HG02588 (cell line): ENCODE results near the gene FAM209A.
"Not testable (repeated sequence)": the region's sequence is repeated elsewhere in the genome, so short reads cannot be mapped to it uniquely, and the experiment has no call there.

Experiments
- ATAC-seq: cut with Tn5 transposase; IDR thresholded peaks from one replicate; pipeline ENCODE4 v1.9.1; 2021; ENCODE audit warnings: mild to moderate bottlenecking, moderate library complexity; ENCODE audit not compliant: unreplicated experiment

Gene FAM209A

DNA sequence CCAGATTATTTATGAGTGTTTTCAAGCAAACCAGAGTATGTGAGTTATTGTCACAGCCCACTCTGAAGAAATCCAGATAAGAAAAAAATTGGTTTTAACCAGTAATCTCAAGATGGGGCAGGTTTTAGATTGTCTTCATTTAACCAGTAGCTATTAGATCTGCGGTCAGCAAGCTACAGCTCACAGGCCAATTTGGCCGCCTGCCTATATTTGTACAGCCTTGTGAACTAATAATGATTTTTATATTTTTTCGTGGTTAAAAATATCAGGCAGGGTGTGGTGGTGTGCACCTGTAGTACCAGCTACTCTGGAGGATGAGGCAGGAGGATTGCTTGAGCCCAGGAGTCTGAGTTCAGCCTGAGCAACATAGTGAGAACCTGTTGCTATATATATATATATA is 13.5 kb downstream of the FAM209A start:
- no peak for ATAC-seq

DNA sequence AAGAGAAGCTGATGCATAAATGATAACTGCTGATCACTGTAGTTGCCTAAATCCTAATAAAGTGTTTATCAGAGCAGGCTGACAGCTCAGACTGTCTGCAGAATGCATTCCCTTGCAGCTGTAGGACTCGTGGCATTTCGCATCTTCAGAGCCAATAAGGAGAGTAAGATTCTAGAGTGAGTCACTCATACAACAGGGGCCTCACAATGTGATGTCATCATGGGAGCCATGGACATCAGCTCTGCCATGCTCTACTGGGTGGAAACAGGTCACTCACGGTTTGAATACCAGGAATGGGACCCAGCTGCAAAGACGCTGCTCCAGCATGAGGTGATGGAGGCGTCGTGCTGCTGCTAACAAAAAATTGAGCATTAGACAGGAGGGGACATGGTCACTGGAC is 15.9 kb downstream of the FAM209A start:
- ATAC-seq, result no peak

DNA sequence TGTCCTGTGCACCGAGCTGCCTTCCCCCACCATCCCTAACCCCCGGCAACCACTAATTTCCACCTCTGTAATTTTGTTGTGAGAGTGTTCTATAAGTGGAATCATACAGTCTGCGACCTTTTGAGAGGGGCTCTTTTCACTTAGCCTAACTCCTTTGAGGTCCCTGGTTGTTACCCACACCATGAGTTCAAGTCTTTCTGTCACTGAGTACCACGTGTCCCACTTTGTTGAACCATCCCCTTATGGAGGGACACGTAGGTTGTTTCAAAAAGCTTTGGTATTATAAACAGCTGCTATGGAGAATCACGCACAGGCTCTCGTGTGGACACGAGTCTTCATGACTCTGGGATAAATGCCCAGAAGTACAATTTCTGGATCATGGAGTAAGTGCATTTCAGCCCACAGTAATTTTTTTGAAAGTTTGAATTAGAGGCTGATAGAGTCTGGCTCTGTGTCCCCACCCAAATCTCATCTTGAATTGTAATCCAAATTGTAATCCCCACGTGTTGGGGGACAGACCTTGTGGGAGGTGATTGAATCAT is 18.0 kb downstream of the FAM209A start:
- no peak for ATAC-seq

DNA sequence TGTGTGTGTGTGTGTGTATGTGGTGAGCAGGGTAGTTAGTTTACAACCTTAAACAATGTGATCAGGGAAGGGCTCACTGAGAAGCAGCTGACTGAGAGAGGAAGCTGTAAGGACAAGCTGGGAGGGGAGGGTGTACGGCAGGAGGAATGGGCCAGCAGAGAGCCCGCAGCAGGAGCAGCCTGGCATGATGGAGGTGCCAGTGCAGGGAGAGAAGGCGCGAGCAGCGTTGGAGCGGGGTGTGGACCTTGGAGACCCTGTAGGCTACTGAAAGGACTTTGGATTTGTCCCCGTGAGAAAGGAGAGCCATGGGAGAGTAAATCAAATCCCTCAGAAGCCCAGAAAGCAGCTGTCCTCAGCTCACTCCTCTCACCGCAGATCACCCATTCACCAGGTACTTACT is 27.0 kb downstream of the FAM209A start:
- ATAC-seq, result no peak

DNA sequence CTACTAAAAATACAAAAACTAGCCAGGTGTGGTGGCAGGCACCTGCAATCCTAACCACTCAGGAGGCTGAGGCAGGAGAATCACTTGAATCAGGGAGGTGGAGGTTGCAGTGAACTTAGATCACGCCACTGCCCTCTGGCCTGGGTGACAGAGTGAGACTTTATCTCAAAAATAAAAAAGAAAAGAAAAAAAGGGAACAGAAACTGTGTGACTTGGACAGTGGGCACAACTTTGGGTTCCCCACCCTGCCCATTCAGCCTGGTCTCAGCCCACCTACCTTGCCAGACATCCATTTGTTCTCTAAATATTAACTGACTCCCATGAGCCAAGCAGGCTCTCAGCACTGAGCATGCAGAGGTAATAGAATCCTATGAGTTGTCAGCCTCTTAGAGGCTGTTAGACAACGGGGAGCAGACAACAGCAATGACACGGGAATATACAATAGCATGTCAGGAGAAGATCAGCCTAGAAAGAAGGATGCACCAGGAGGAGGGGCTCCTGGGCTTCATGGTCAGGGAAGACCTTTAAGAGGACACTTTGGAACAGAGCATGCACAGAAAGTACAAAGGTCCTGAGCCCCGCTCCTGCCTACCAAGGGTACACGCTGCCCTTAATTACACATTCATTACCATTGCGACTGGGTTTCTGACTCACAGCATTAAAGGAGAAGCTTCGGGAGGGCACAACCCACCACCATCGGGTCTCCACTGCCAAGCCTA is 28.5 kb downstream of the FAM209A start:
- no peak for ATAC-seq

DNA sequence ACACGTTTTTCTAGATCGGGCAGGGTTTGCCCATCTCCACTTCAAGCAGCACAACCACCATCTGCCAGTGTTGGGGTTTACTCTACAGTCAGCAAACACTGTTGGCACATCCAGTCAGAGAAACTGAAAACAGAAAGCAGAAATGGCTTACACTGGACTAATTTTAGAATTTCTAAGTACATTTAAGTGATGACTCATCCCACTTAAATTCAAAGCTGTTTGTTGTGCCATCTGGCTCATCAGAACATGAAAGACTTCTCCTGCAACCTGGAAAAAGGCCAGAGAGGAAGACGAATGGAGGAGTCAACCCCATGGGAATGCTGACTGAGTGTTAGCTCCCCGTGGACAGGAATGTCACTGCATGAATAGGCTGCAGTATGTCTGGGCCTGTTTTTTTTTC is 30.3 kb downstream of the FAM209A start:
- peak; percentile 83 for ATAC-seq

DNA sequence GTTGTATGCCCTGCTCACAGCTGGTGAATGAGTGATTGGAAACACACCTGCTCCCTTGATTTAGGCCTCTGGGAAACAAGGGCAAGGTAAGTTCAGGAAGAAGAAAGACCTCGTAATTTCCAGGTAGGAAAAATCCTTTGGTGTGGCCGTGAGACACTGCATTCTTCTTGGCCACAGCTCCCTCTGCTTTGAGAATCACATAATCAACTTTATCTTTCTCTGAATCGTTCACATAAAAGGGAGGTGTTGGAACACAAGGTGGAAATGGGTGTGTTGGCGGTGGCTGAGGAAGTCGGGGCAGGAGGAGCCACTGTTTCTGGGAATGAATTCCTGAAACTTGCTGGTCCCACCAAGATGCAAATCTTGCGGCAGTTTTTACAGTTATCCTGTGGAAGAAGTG is 34.4 kb downstream of the FAM209A start:
- no peak for ATAC-seq

DNA sequence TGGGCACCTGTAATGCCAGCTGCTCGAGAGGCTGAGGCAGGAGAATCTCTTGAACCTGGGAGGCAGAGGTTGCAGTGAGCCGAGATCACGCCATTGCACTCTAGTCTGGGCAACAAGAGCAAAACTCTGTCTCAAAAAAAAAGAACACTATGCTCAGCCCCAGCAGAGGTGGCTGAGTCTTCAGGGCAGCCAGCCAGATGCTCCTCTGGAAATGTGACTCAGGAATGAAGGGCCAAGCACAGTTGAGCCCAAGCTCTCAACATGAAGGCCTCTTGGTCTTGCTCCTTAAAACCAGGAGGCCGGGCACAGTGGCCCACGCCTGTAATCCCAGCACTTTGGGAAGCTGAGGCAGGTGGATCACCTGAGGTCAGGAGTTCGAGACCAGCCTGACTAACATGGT is 40.0 kb downstream of the FAM209A start:
- not testable (repeated sequence) for ATAC-seq

DNA sequence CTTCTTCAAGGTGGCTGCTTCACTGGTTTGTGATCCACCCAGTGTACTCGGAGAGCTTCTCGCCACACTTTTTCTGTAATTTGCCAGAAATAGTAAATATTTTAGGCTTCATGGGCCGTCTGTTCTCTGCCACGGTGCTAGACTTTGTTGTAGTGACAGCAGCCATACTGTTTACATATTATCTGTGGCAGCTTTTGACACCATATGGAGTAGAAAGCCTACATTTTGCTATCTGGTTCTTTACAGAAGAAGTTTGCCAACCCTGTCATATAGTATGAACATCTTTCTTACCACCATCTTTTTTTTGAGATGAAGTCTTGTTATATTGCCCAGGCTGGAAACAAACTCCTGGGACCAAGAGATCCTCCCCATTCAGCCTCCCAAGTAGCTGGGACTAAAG is 41.0 kb downstream of the FAM209A start:
- no peak for ATAC-seq

DNA sequence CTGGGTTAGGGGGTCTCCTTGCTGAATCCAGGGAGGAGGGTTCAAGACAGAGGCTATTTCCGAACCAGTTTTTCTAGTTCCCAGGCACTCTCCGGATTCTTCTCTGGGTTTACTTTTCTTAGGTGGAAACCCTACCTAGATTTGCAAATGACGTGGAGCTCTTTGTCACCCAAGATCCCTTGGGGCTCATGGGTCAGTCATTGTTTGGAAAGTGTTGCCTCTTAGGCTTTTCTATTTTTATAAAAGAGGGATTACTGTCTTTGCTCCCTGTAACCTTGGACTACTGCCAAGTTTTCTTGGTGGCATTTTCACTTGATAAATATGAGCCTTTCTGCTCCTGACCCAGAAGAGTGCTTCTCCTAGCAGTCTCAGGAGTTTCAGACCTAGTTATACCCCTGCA is 42.1 kb downstream of the FAM209A start:
- no peak for ATAC-seq

DNA sequence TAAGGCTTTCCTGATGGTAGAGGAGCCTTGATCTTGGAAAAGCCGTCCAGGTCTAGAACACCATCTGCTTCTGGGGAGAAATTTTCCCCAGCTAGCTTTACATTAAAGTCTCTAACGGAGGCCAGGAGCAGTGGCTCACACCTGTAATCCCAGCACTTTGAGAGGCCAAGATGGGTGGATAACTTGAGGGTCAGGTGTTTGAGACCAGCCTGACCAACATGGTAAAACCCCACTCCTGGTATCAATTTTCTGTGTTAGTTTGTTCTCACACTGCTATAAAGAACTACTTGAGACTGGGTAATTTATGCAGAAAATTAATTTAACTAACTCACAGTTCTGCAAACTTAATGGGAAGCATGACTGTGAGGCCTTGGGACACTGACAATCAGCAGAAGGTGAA is 46.3 kb downstream of the FAM209A start:
- ATAC-seq, result no peak

DNA sequence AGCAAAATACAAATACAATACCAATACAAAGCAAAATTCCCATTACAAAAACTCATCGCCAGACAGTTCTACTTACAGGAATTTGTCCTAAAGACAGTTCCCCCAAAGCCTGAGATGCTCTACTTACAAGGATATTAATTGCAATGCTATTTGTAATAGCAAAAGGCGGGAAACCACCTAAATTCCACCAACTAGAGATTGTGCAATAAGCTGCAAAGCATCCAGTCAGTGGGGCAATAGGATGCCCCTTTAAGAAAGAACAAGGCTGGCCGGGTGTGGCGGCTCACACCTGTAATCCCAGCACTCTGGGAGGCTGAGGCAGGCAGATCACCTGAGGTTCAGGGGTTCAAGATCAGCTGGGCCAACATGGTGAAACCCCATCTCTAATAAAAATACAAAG is 47.6 kb downstream of the FAM209A start:
- ATAC-seq, result no peak

DNA sequence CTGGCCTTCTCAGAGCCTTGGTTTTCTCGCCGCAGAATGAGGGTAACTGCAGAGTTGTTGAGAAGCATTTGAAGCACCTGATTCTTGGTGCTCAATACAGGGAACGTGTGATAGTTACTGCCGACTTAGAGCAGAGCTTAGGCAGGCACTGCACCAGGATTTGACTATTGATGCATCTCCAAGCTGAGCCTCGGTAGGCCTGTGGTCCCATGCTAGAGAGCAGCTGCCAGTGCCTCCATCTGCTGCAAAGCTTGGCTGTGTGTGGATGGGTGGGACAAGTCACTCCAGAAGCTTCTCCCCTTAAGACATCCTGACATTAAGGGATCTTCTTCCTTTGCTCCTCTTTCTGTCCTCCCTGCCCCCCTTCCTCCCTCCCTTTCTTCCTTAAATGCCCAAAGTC is 49.4 kb downstream of the FAM209A start:
- ATAC-seq, result no peak

DNA sequence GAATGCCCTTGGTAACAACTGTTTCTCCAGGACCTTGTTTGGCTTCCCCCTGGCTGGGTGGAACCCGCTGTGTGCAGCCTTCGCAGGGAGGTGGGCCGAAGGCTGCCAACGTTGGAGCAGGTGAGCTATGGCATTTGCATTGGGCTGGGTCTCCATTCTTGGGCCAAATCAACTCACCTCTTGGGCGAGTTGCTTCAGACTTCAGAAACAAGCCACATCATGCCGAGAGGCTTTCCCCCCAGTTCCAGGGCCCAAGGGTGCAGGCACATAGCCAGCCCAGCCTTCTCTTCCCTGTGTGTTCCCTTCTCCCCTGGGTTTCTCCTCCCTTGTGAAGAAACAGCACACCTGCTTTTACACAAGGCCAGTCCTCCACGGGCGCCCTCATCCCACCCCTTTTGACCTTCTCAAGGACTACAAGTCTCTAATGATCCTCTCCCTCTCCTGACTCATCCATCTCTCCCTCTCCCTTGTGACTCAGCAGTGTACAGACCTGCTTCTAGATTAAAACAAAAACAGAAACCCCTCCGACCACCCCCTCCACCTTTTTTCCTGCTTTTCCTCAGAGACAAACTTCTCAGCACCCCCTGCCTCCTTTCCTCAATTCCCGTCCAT is 50.1 kb downstream of the FAM209A start:
- no peak for ATAC-seq

DNA sequence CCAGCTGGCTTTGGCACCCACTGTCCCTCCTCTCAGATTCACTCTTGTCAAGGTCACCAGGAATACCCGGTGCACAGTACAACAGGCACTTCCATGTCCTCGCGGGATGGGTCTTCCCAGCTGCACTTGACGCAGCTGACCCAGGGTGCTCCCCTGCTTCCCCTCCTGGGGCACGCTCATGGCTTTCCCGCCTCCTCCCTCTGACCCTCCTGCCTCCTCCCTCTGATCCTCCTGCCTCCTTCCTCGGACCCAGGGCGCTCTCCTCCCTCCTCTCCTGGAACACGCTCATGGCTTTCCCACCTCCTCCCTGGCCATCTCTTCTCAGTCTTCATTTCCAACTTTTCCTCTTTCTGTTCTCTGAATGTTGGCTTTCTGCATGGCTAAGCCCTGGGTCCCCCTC is 50.6 kb downstream of the FAM209A start:
- no peak for ATAC-seq
